Measurements from ENCODE around the gene SMG6.

Gene SMG6

GRCh38 chr17:2197271-2197670 lies 106.3 kb downstream of the SMG6 start:
- no peak for DNase-seq

GRCh38 chr17:2195729-2196128 lies 107.9 kb downstream of the SMG6 start:
- no peak for DNase-seq

GRCh38 chr17:2194889-2195335 lies 108.7 kb downstream of the SMG6 start:
- DNase-seq: no peak

DNA sequence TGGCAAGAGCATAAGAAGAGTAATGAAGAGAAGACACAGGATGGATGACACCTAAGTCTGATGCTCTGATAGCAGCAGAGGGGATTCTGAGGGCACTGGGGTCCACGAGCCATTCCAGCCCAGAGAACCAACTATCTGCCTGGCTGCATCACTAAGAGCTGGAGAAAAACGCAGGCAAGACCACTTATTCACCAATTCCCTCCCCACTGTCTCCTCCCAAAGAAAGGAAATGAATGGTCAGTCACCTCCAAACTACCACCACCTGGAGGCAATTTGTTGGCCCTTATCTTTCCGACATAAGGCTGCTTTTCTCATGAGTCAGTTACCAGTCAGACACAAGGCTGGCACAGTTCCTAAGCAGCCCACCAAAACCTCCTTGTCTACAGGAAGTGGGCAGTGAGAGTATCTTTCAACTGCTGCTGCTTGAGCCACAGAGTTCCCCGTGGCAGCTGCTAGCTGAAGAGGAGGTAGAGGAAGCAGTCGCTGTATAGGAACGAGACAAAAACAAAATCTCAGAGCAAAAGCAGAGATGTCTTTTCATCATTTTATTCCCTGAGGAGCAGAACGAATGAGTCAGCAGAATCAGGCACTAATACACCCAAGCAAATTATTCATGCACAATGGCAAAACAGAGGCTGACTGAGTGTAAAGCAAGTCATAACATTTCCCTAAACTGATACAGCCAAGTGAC lies 111.1 kb downstream of the SMG6 start:
- DNase-seq: no peak

DNA sequence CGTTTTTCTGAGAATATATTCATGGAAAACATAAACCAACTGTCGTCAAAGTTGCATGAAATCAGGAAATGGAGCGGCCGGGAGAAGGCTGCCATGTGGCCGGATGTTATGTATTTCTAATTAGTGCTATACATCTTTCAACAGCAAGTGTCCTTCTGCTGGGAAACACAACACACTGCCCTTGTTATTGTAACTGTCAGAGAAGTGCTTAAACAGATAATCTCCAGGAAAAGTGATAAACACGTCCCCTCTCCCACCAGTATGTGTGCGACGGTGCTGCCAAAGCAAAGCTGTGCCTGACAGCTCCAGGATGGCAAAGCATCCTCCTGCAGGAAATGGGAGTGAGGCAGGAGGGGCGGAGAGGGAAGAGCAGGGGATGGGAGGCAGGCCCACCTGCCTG lies 111.8 kb downstream of the SMG6 start:
- no peak for DNase-seq

DNA sequence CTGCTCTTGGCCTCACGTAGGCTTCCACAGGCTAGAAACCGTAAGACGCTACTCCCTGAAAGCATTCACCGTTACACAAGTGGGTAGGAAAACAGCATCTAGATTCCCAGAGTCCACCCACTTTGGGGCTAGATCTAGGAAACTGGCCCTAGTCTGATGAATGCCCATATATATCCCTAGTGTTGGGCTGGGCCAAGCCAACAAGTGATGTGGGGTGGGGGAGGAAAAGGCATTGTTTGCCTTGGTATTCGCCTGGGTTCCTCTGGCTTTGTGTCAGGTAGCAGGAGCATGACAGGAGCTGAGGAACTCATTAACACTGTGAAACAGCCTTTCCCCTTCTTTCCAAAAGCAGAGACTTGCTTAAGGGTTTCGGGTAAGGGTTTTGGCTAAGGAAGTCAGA lies 112.4 kb downstream of the SMG6 start:
- DNase-seq: no peak

DNA sequence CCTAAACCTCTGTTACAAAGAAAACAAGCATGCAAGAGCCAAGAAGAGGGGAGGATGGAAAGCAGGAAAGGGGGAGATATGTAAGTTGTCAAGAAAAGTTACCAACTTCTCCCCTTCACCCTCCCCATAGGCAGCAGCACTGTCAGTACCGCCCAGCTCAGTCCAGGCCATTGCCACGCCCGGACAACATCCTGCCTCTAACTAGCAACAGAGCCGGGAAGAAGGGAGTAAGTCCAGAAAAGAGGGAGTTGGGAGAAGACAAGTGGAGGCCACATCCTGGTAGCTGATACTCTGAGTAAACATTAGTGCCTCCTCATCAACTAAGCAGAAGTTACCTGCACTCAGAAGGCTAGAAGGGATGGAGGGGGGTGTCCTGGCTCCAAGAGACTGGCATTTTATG lies 113.6 kb downstream of the SMG6 start:
- no peak for DNase-seq

DNA sequence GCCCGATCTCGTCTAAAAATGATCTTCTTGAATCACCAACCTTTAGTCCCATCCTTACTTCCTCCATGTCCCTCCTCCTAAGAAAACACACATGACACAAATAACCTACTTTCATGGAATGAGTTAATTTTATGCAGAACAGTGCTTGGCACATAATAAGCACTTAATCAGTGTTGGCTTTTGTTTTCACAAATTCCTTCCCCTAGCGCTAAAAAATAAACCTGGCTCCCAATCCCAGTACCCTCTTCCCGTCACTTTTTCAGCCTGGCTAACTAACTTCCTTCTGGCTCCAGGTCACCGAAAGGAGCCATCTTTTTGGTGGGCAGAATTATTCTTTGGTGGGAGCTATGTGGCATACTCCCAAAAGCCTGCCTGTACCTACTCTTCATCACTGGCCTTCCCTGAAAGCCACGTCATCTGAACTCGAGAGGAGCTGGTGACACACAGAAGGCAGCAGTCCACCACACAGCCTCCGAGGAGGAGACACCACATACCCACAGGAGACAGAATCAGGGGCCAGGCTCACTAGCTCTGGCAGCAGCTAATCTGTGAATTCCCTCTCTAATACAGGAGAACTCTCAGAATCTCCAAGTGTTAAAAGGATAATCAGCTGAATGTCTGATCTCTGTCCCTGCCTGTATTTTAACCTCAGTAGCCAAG lies 114.5 kb downstream of the SMG6 start:
- DNase-seq: no peak

DNA sequence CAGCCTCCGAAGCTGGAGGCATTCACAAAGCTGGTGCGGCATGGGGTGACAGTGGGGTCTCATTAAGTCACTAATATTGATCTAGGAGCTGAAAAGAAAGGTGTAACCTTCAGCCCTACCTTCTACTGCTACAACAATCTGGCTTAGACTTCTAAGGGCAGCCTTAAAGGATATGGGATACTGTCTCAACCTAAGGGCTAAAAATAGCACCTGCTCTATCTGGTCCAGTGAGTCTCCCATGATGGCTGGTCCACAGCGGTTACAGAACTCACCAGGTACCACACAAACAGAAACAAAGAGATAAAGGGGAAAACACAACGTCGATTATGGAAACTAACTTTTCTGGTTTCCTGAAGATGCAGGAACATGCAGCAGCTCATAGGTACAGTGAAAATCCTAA lies 115.8 kb downstream of the SMG6 start:
- no peak for DNase-seq

GRCh38 chr17:2186937-2187336 lies 116.6 kb downstream of the SMG6 start:
- no peak for DNase-seq

DNA sequence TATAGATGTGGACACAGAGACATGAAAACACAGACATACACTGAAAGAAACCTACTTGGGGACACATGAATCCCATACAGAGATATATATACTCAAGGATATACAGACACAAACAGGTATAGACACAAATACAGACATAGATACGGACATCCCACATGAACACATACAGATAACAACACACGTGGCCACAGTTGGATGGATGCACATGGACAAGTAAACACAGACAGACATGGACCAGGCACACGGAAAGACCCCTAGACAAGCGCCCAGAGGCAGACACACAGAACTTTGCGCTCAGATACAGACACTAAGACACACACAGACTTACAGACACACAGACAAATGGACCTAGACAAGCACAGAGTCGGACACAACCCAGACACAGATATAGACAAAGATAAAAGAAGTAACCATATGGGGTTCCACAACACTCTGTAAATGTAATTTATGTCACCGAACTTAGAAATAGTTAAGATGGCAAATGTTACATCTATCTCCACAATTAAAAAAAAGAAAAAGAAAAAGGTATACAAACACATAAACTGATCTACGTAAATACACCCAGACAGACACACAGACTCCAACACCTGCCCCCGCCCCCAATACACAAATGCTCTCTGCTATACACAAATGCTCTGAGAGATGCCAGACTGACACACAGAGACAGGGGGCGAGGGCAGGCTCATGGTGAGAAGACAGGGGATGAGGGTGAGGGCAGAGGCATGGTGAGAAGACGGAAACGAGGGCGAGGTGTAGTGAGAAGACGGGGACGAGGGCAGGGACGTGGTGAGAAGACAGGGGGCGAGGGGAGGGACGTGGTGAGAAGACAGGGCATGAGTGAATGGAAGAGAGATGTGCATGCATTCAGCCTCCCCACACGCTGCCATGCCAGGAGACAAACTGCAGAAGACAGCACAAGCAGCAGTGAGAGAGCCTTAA lies 118.3 kb downstream of the SMG6 start:
- no peak for DNase-seq

DNA sequence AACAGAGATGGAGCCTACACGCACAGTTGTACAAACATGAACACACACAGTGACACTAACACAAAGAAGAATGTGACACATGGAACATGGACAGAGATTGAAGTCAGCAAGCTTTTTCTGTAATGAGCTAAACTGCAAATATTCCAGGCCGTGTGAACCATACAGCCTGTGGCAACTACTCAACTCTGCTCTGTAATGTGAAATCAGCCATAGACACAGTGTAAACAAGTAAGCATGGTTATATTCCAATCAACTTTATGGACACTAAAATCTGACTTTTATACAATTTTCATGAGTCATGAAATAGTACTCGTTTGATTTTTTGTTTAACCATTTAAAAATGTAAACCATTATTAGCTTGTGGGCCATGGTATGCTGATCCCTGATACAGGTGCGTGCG lies 120.2 kb downstream of the SMG6 start:
- no peak for DNase-seq

GRCh38 chr17:2181897-2182448 lies 121.6 kb downstream of the SMG6 start:
- DNase-seq: peak; percentile 75

DNA sequence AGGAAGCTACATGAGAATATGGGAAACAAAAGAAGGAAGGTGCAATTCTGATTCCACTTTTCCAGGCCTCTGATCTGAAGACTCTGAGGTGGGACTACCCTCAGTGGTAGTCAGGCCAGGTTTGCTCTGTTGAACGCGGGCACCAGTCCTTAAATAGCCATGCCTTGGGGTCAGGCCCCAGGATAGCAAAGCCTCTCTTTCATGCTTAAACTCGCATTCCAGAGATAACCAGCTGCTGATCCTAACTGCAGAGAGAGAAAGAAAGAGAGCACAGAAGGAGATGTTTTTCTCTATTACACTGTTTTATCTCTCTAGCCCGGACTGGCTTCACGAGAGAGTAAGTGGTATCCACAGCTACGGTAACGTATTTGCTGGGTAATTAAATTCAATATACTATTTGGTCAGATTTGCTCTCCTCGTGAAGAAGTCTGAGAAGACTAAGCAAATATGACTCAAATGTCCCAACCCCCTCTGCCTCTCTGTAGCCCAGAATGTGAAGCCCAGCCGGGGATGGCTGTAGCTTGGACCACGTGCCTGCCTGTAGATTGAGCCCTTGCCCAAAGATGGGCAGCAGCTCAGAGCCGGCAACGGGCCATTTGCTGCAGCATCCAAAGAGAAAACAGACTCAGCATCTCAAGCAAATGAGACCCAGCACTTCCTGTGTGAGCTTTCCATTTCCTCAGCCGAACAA lies 122.2 kb downstream of the SMG6 start:
- peak; percentile 88 for DNase-seq

- no peak for DNase-seq
Observed at GRCh38 chr17:2180768-2181167, 122.8 kb downstream of the SMG6 start.

DNA sequence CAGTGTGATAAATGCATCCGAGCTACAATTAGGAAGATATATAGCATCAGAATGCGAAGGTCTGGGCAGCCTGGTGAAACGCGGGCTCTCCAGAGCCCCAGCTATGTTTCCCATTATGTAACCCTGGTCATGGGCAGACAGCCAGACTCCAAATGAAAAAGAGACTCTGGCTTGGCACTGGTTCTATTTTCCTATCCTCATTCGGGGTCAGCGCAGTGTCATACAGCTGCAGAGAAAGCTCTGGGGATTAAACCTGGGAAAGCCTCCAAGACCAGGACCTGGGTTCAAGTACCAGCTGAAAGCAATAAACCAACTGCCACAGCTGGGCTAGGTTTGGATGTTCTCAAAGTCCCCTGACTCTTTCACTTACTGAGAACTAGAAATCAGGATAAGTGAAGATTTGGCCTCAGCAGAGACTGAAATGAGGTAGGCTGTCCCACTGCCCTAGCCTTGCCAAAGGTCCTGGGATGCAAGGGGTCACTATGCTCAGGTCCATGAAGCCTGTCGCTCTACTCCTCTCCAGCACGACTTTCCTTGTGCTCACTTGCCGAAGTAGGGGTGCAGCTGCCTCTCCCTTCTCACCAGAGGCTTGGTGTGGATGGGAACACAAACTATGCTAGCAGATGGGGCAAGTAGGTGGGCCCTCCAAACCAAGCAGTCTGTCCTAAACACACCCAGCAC lies 123.8 kb downstream of the SMG6 start:
- peak; percentile 96 for DNase-seq

- DNase-seq: no peak
Observed at GRCh38 chr17:2178798-2179501, 124.6 kb downstream of the SMG6 start.

GRCh38 chr17:2177235-2177811 lies 126.3 kb downstream of the SMG6 start:
- peak; percentile 41 for DNase-seq

- peak; percentile 71 for DNase-seq
Observed at GRCh38 chr17:2176499-2177169, 127.0 kb downstream of the SMG6 start.

DNA sequence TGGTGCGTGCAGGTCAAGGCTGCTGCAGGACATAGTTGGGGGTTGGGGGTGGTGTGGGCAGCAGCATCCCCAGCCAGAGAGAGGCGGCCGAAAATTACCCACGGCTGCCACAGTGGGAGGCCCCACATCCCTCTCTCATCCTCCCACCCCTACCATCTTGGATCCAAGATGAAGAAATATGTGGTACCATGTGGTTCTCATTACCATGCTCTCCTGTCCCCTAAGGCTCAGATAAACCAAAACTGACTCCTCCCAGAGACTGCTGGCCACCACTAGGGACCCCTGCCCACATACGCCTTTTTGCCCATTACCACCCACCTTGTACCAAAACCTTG lies 128.3 kb downstream of the SMG6 start:
- no peak for DNase-seq

All from right hindlimb (tissue), 1 donor.